ENCODE results near the gene SEPTIN7.

Gene SEPTIN7

GRCh38 chr7:35839860-35840854 is 39.3 kb downstream of the SEPTIN7 start:
- DNase-seq, result no peak

- DNase-seq, result no peak
Observed at GRCh38 chr7:35846816-35847412, 46.1 kb downstream of the SEPTIN7 start.

GRCh38 chr7:35848725-35849124 is 47.9 kb downstream of the SEPTIN7 start:
- DNase-seq, result peak; percentile 94

- DNase-seq, result peak; percentile 91
Observed at GRCh38 chr7:35849158-35849831, 48.4 kb downstream of the SEPTIN7 start.

- no peak for DNase-seq
Observed at GRCh38 chr7:35849954-35850353, 49.1 kb downstream of the SEPTIN7 start.

Measured in NCI-H69 (cell line).